Fibroblast of lung (primary cell): ENCODE results near the gene CLEC6A. TPM values are rescaled to one million over a fixed set of nuclear protein-coding genes. Genes with fewer than 3 reads are reported as not detected.
"Not testable (repeated sequence)": the region's sequence is repeated elsewhere in the genome, so short reads cannot be mapped to it uniquely, and the experiment has no call there.

ENCODE experiments used
- DNase-seq, 2 donors: peaks; one replicate each; pipeline versions ENCODE4 v3.0.0 to v3.0.0-alpha.2; 2010; ENCODE audit warnings: low read depth in 2 of 2
- H2AFZ ChIP-seq: 2 replicates; pipeline ENCODE4 v1.5.1; 2012; ENCODE audit warnings: low read length, control low read depth, inconsistent platforms
- H3K27ac ChIP-seq: 2 replicates; pipeline ENCODE4 v1.5.1; 2011; ENCODE audit warnings: low read length, control low read depth; ENCODE audit not compliant: insufficient read depth
- H3K27me3 ChIP-seq: 2 replicates; pipeline ENCODE4 v1.5.1; 2011; ENCODE audit warnings: mild to moderate bottlenecking, low read length; ENCODE audit not compliant: control insufficient read depth, insufficient read depth
- H3K36me3 ChIP-seq: 2 replicates; pipeline ENCODE4 v1.5.1; 2011; ENCODE audit warnings: low read length; ENCODE audit not compliant: control insufficient read depth, insufficient read depth
- H3K4me1 ChIP-seq: 2 replicates; pipeline ENCODE4 v1.5.1; 2011; ENCODE audit warnings: low read length; ENCODE audit not compliant: control insufficient read depth, insufficient read depth; ENCODE audit errors: extremely low read depth
- H3K4me2 ChIP-seq: 2 replicates; pipeline ENCODE4 v1.5.1; 2011; ENCODE audit warnings: low read length, control low read depth; ENCODE audit not compliant: insufficient read depth; ENCODE audit errors: extremely low read depth
- H3K4me3 ChIP-seq, 4 experiments: fragments of 200-600 bp in 1 of 4; sonication (generic) in 1 of 4; replicated peaks in 1 of 4; 2 replicates each; pipeline ENCODE4 v1.5.1; 2011 to 2016; ENCODE audit warnings: low read length in 4 of 4, low read depth in 3 of 4, mild to moderate bottlenecking in 3 of 4, control low read depth in 2 of 4, inconsistent platforms in 1 of 4, mixed read lengths in 1 of 4; ENCODE audit not compliant: insufficient read depth in 1 of 4; ENCODE audit errors: control extremely low read depth in 1 of 4
- H3K79me2 ChIP-seq: 2 replicates; pipeline ENCODE4 v1.5.1; 2012; ENCODE audit warnings: mild to moderate bottlenecking, low read length, inconsistent platforms; ENCODE audit not compliant: control insufficient read depth, insufficient read depth
- H3K9ac ChIP-seq: 2 replicates; pipeline ENCODE4 v1.5.1; 2011; ENCODE audit warnings: mild to moderate bottlenecking, low read length, control low read depth; ENCODE audit not compliant: insufficient read depth
- H3K9me3 ChIP-seq: 2 replicates; pipeline ENCODE4 v1.5.1; 2012; ENCODE audit warnings: low read depth, low read length; ENCODE audit not compliant: control insufficient read depth, insufficient read depth
- H4K20me1 ChIP-seq: 2 replicates; pipeline ENCODE4 v1.5.1; 2011; ENCODE audit warnings: low read length; ENCODE audit not compliant: control insufficient read depth, insufficient read depth; ENCODE audit errors: extremely low read depth
- CTCF ChIP-seq, 2 donors: IDR thresholded peaks in 1 of 2; conservative IDR thresholded peaks in 1 of 2; 1 replicate in 1 of 2; 2 replicates in 1 of 2; pipeline ENCODE4 v1.5.1; 2011 to 2012; ENCODE audit warnings: low read length in 2 of 2, control low read depth in 1 of 2, inconsistent platforms in 1 of 2, low read depth in 1 of 2, mild to moderate bottlenecking in 1 of 2
- EZH2 ChIP-seq: IDR thresholded peaks from 2 replicates; pipeline ENCODE4 v1.5.1; 2012; ENCODE audit warnings: low read length, control low read depth, mild to moderate bottlenecking; ENCODE audit errors: missing control alignments
- polyA plus RNA-seq, 2 donors: library from polyadenylated mRNA; depleted of rRNA in 1 of 2; stranded (reverse) in 1 of 2; unstranded in 1 of 2; fragments of >200 nt; gene quantifications; 2 replicates each; pipeline ENCODE4 v1.2.1, GENCODE V29; 2011 to 2012; ENCODE audit warnings: missing spikeins in 1 of 2
- total RNA-seq: library from RNA; depleted of rRNA; stranded (reverse); fragments of >200 nt; gene quantifications from 2 replicates; pipeline ENCODE4 v1.2.1, GENCODE V29; 2014

CLEC6A gene
- total and polyA plus RNA-seq, 2 donors (not counting 1 experiment from before 2014, with no cell fraction given): not detected

- H3K27ac ChIP-seq: no peak overlapping the region
- H3K4me2 ChIP-seq: no peak overlapping the region
- H4K20me1 ChIP-seq: no peaks in the 10 kb centered on the region
- H3K79me2 ChIP-seq: no peaks in the 10 kb centered on the region
- no peak for TF ChIP-seq EZH2
- H2AFZ ChIP-seq: no peak overlapping the region
- no peaks in the 10 kb centered on the region for H3K9me3 ChIP-seq
- no peak for DNase-seq
- no peak overlapping the region for H3K9ac ChIP-seq
- H3K27me3 ChIP-seq: no peaks in the 10 kb centered on the region
- no peak overlapping the region for H3K4me3 ChIP-seq
- no peaks in the 10 kb centered on the region for H3K4me1 ChIP-seq
- no peaks in the 10 kb centered on the region for H3K36me3 ChIP-seq
Observed at GRCh38 chr12:8493084-8493483, 37.3 kb downstream of the CLEC6A start.

GRCh38 chr12:8495671-8496070 lies 39.9 kb downstream of the CLEC6A start:
- H3K27ac ChIP-seq, H3K9me3 ChIP-seq, H3K4me1 ChIP-seq, H2AFZ ChIP-seq, H3K36me3 ChIP-seq, H3K27me3 ChIP-seq, H3K4me2 ChIP-seq, H3K9ac ChIP-seq, H3K4me3 ChIP-seq, H4K20me1 ChIP-seq, H3K79me2 ChIP-seq, DNase-seq: not testable (repeated sequence)

GRCh38 chr12:8496074-8496473 lies 40.3 kb downstream of the CLEC6A start:
- H3K9ac ChIP-seq, H3K27me3 ChIP-seq, H2AFZ ChIP-seq, H4K20me1 ChIP-seq, H3K4me2 ChIP-seq, H3K36me3 ChIP-seq, H3K4me3 ChIP-seq, H3K79me2 ChIP-seq, H3K9me3 ChIP-seq, H3K4me1 ChIP-seq, H3K27ac ChIP-seq, DNase-seq: not testable (repeated sequence)

- no peak for DNase-seq
- H3K4me2 ChIP-seq: no peak overlapping the region
- no peaks in the 10 kb centered on the region for H3K36me3 ChIP-seq
- H3K9me3 ChIP-seq: no peaks in the 10 kb centered on the region
- H3K9ac ChIP-seq: no peak overlapping the region
- H3K4me1 ChIP-seq: no peaks in the 10 kb centered on the region
- TF ChIP-seq EZH2 (no peak), CTCF (conservative IDR thresholded peaks at IDR 0.05 in 1 of 2, IDR thresholded peaks at IDR 0.05 in 1 of 2; ENCODE audit: low read depth in 1 of 2, low read length in 2 of 2) (no peak)
- H3K27ac ChIP-seq: no peak overlapping the region
- no peaks in the 10 kb centered on the region for H3K79me2 ChIP-seq
- no peaks in the 10 kb centered on the region for H4K20me1 ChIP-seq
- H3K4me3 ChIP-seq: no peak overlapping the region
- no peaks in the 10 kb centered on the region for H3K27me3 ChIP-seq
- no peak overlapping the region for H2AFZ ChIP-seq
Observed at GRCh38 chr12:8499616-8500015, 43.9 kb downstream of the CLEC6A start.
